Sigmoid colon (tissue), 7 donors: ENCODE measurements around the gene EWSR1. TPM values are rescaled to one million over a fixed set of nuclear protein-coding genes. Genes with fewer than 3 reads are reported as not detected.
"Not testable (repeated sequence)": the region's sequence is repeated elsewhere in the genome, so short reads cannot be mapped to it uniquely, and the experiment has no call there.

Experiments used
- DNase-seq: peaks from one replicate; pipeline ENCODE4 v3.0.0-alpha.2; 2019
- H3K27ac ChIP-seq, 4 donors: fragments of 200-600 bp; sonication (generic); one replicate each; pipeline ENCODE4 v1.5.1; 2016 to 2019; ENCODE audit warnings: mild to moderate bottlenecking in 1 of 4
- H3K27me3 ChIP-seq, 3 donors: fragments of 200-600 bp; sonication (generic); one replicate each; pipeline ENCODE4 v1.5.1; 2019; ENCODE audit warnings: mild to moderate bottlenecking in 1 of 3
- H3K36me3 ChIP-seq, 4 donors: fragments of 200-600 bp; sonication (generic); one replicate each; pipeline ENCODE4 v1.5.1; 2016 to 2019
- H3K4me1 ChIP-seq, 4 donors: fragments of 200-600 bp; sonication (generic); one replicate each; pipeline ENCODE4 v1.5.1; 2017 to 2019
- H3K4me3 ChIP-seq, 4 donors: fragments of 200-600 bp; sonication (generic); one replicate each; pipeline ENCODE4 v1.5.1; 2017 to 2019; ENCODE audit warnings: mild to moderate bottlenecking in 2 of 4, moderate library complexity in 1 of 4
- H3K9me3 ChIP-seq, 4 donors: fragments of 200-600 bp in 3 of 4; sonication (generic) in 3 of 4; one replicate each; pipeline versions ENCODE4 v1.5.1 to v1.6.1; 2013 to 2019
- EP300 ChIP-seq, 4 donors: sonication (generic); formaldehyde crosslinking; IDR thresholded peaks; one replicate each; pipeline ENCODE4 v1.6.1; 2017; ENCODE audit warnings: antibody characterized with exemption in 4 of 4
- POLR2A ChIP-seq, 2 donors: fragments of 450-650 bp; IDR thresholded peaks; one replicate each; pipeline ENCODE4 v1.6.1; 2016; ENCODE audit warnings: antibody characterized with exemption in 2 of 2, mild to moderate bottlenecking in 2 of 2, moderate library complexity in 2 of 2
- POLR2AphosphoS5 ChIP-seq, 4 donors: sonication (generic); formaldehyde crosslinking; IDR thresholded peaks; one replicate each; pipeline ENCODE4 v1.6.1; 2017; ENCODE audit warnings: antibody characterized with exemption in 4 of 4
- WGBS, 2 donors: extraction: QIAGEN DNeasy Blood & Tissue Kit; methylation state at CpG; one replicate each; pipeline ENCODE4 v1.1.7; 2013; 5-methylcytosine and 5-hydroxymethylcytosine counted together
- intact Hi-C: fragments of 100-400 bp; cut with DNase I; formaldehyde crosslinking; loops from one replicate; pipeline ENCODE4 v1.15.1; 2023
- polyA plus RNA-seq, 3 donors: library from polyadenylated mRNA; stranded (reverse); fragments of 200-250 nt; gene quantifications; one replicate each; pipeline ENCODE4 v1.2.3, GENCODE V29; 2013
- total RNA-seq, 4 donors: library from RNA; depleted of rRNA; stranded (reverse); fragments of >200 nt; gene quantifications; one replicate each; pipeline ENCODE4 v1.1.0, GENCODE V29; 2016
- TF ChIP-seq, protein P1 (sequence below), 4 experiments: fragments of 450-650 bp in 3 of 4; fragments of 200-600 bp in 1 of 4; IDR thresholded peaks; one replicate each; pipeline ENCODE4 v1.5.1; 2016 to 2019; ENCODE audit warnings: antibody characterized with exemption in 4 of 4, mild to moderate bottlenecking in 3 of 4, moderate library complexity in 2 of 4
- donor health status: healthy with polysubstance abuse.
- donor health status: Bipolar disorder and iron deficiency.
- donor health status: healthy.

Gene EWSR1, protein sequence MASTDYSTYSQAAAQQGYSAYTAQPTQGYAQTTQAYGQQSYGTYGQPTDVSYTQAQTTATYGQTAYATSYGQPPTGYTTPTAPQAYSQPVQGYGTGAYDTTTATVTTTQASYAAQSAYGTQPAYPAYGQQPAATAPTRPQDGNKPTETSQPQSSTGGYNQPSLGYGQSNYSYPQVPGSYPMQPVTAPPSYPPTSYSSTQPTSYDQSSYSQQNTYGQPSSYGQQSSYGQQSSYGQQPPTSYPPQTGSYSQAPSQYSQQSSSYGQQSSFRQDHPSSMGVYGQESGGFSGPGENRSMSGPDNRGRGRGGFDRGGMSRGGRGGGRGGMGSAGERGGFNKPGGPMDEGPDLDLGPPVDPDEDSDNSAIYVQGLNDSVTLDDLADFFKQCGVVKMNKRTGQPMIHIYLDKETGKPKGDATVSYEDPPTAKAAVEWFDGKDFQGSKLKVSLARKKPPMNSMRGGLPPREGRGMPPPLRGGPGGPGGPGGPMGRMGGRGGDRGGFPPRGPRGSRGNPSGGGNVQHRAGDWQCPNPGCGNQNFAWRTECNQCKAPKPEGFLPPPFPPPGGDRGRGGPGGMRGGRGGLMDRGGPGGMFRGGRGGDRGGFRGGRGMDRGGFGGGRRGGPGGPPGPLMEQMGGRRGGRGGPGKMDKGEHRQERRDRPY
- total RNA-seq (100 to 1,000 TPM; 170 to 233 (median 177) TPM), polyA plus RNA-seq (100 to 1,000 TPM in 1 of 3 donors, 10 to 100 TPM in 2; 81.4 to 182 (median 83.5) TPM)

DNA sequence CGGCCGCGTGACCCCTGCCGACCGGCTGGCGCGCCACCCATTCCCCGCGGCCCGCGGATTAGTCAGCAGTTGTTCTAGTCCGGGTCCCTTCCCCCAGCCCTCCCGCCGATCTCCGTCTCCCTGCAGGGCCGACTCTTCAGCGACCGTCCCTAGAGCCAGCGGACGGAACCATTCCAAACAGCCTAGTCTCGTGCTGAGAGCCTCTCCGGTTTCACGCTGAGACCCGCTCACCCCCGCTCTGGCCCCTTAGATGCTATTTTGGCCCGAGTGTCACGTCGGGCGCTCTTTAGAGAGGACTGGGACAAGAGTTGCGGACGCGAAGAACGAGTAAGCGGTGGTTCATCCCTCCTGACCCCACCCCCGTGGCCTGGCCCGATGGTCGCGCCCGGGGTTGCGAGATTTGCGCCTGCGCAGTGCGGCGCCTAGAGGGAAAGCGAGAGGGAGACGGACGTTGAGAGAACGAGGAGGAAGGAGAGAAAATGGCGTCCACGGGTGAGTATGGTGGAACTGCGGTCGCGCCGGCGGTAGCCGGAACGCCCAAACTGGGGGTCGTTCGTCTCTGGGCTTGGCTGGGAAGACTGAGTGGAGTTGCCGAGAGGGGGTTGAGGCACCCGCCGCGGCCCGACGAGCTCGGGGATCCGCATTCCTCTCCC, at the start of gene EWSR1, which contains the start of gene RHBDD3:
TSS of gene EWSR1 (plus strand) at position 411 of the 653 bp plus-strand sequence. CDS start at position 480, 69 bp downstream.
TSS of gene RHBDD3 (minus strand) at position 124 of the 653 bp plus-strand sequence. CDS start 2,355 bp downstream, outside the sequence.
- WGBS, 2 donors, result 0% methylated on average over 67 of the region's 67 CpGs
- peak within 1 kb of the TSS; percentile 72 to 80 (median 76) for H3K4me3 ChIP-seq
- peaks cover 0 to 60% (median 51%) of the 10 kb centered on the region in 4 donors for H3K4me1 ChIP-seq
- no peaks in the 10 kb centered on the region for H3K27me3 ChIP-seq
- peak; percentile 98 for DNase-seq
- H3K9me3 ChIP-seq, result no peaks in the 10 kb centered on the region
- peak within 1 kb of the TSS; percentile 94 to 100 (median 96) for H3K27ac ChIP-seq
- H3K36me3 ChIP-seq, result peaks cover 0 to 34% (median 11%) of the 10 kb centered on the region in 4 donors
- TF ChIP-seq POLR2AphosphoS5 (IDR thresholded peaks at IDR 0.05) (peak; percentile 94 to 96 (median 96)), POLR2A (IDR thresholded peaks at IDR 0.05) (peak; percentile 77 to 79), EP300 (IDR thresholded peaks at IDR 0.05) (no peak)
- TF ChIP-seq, protein P1, sequence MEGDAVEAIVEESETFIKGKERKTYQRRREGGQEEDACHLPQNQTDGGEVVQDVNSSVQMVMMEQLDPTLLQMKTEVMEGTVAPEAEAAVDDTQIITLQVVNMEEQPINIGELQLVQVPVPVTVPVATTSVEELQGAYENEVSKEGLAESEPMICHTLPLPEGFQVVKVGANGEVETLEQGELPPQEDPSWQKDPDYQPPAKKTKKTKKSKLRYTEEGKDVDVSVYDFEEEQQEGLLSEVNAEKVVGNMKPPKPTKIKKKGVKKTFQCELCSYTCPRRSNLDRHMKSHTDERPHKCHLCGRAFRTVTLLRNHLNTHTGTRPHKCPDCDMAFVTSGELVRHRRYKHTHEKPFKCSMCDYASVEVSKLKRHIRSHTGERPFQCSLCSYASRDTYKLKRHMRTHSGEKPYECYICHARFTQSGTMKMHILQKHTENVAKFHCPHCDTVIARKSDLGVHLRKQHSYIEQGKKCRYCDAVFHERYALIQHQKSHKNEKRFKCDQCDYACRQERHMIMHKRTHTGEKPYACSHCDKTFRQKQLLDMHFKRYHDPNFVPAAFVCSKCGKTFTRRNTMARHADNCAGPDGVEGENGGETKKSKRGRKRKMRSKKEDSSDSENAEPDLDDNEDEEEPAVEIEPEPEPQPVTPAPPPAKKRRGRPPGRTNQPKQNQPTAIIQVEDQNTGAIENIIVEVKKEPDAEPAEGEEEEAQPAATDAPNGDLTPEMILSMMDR (IDR thresholded peaks at IDR 0.05), result no peak
- intact Hi-C loops, result loop anchor here (2.0 to 5.0 kb wide), 2 partner anchors 39 to 1154 kb away; partner anchors contain the start of gene GAS2L1

DNA sequence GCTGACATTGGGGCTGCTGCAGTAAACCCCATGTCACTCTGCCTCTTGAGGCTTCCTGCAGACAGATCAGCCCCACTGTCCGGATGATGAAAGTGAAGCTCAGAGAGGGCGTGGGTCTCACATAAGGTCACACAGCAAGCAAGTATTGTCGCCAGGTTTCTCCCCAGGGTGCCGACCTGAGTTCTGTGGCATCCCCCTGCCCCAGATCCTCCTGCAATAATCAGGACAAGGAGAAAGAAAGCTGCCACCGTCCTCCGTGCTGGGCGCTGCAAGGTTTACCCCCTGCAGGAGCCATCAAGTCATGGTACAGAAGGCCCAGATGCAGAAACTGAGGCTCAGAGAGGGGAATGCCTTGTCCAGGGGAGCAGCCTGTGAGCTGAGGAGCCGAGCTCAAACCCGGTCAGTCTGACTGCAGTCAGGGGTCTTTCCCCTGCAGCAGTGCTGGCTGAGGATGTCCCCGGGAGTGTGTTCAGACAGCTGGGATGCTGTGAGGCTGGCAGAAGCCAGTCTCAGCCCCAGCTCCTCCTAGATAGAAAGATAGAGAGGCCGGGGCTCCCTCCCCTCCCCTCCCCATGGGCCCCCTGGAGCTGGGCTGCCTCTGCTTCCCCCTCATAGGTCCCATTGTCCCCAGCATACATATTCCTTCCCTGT, 49.2 kb upstream of the EWSR1 start:
- TF ChIP-seq, protein P1 (IDR thresholded peaks at IDR 0.05), result no peak
- TF ChIP-seq POLR2A (IDR thresholded peaks at IDR 0.05), result no peak
- no peak for TF ChIP-seq POLR2AphosphoS5 (IDR thresholded peaks at IDR 0.05)
- no peak for TF ChIP-seq EP300 (IDR thresholded peaks at IDR 0.05)
- peak; percentile 49 for DNase-seq
- WGBS, 2 donors, result 91 to 92% methylated on average over 11 of the region's 11 CpGs
- intact Hi-C loops, result no loop called here
- H3K9me3 ChIP-seq, result no peaks in the 10 kb centered on the region
- H3K27ac ChIP-seq, result no peak overlapping the region
- H3K36me3 ChIP-seq, result no peaks in the 10 kb centered on the region
- no peak overlapping the region for H3K4me3 ChIP-seq
- H3K27me3 ChIP-seq, result no peaks in the 10 kb centered on the region
- peaks cover 0 to 7% (median 3%) of the 10 kb centered on the region in 4 donors for H3K4me1 ChIP-seq

DNA sequence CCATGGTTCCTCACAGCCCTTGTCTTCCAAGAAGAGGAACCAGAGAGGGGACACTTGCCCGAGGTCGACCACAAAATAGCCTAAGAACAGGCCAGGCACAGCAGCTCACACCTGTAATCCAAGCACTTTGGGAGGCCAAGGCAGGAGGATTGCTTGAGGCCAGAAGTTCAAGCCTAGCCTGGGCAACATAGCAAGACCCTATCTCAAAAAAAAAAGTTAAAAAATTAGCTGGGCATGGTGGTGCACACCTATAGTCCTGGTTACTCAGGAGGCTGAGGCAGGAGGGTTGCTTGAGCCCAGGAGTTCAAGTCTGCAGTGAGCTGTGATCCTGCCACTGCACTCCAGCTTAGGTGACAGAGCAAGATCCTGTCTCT, 48.7 kb upstream of the EWSR1 start:
- WGBS, 2 donors, result 77 to 83% methylated on average over 2 of the region's 2 CpGs
- intact Hi-C loops, H3K4me3 ChIP-seq, DNase-seq, H3K27ac ChIP-seq, H3K9me3 ChIP-seq, H3K27me3 ChIP-seq, H3K36me3 ChIP-seq: not testable (repeated sequence)
- peaks cover 0 to 12% (median 9%) of the 10 kb centered on the region in 4 donors for H3K4me1 ChIP-seq

DNA sequence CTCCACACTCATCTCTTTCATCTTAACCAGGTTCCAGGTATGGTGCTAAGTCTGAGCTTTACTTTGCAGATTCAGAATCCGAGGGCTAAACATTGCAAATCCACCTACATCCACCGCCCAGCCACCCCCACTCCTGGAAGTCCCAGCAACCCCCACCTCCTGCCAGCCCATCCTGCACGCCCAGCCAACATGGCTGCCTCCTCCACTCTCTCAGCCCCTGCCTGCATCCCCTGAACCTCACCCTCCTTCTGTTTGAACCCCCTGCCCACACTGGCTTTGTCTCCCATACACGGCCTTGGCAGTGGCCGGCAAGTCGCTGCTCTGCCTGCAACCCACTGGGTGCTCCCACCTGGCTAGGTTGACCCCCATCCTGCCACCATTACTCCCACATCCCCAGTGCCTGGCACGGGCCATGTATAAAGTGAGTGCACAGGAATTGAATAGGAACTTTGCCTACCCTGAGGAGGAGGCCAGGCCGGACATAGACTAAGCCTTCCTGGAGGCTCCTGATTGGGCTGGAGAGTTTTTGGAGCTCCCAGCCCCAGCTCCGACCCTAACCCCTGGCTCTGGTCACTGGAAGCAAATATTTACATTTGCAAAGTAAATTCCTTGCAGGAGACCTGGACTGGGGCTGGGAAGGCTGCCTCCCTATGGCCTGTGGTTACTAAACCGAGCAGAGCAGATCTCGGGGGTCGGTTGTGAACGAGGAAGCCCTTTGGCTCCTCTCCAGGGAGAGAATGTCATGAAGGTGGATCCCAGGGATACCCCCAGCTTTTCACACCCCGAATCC, 48.0 kb upstream of the EWSR1 start:
- TF ChIP-seq, protein P1 (IDR thresholded peaks at IDR 0.05), result no peak
- TF ChIP-seq EP300 (IDR thresholded peaks at IDR 0.05) (no peak), POLR2AphosphoS5 (IDR thresholded peaks at IDR 0.05) (no peak), POLR2A (IDR thresholded peaks at IDR 0.05) (no peak)
- DNase-seq, result peak; percentile 61
- H3K9me3 ChIP-seq, result no peaks in the 10 kb centered on the region
- H3K27me3 ChIP-seq, result no peaks in the 10 kb centered on the region
- H3K4me3 ChIP-seq, result no peak overlapping the region
- intact Hi-C loops, result no loop called here
- no peaks in the 10 kb centered on the region for H3K36me3 ChIP-seq
- H3K27ac ChIP-seq, result no peak overlapping the region
- 62 to 77% methylated on average over 14 of the region's 14 CpGs for WGBS, 2 donors
- peaks cover 0 to 19% (median 15%) of the 10 kb centered on the region in 4 donors for H3K4me1 ChIP-seq
